ENCODE data around the gene LPCAT1.

Gene LPCAT1

GRCh38 chr5:1548702-1549474 lies 25.1 kb upstream of the LPCAT1 start:
- POLR2A ChIA-PET, result no interaction called here
- no peak overlapping the region for H3K4me3 ChIP-seq (ENCODE audit: control insufficient read depth in 1 of 7, extremely low read depth in 1 of 7, insufficient read depth in 4 of 7, low read depth in 2 of 7, low read length in 6 of 7)
- 97% methylated on average over 32 of the region's 33 CpGs for WGBS (ENCODE audit: insufficient coverage)

GRCh38 chr5:1547655-1548054 lies 23.9 kb upstream of the LPCAT1 start:
- H3K4me1 ChIP-seq (ENCODE audit: control extremely low read depth in 1 of 4, control insufficient read depth in 4 of 4, insufficient read depth in 4 of 4, low read length in 3 of 4), result peaks cover 0 to 9% (median under 1%) of the 10 kb centered on the region in 4 experiments
- no peaks in the 10 kb centered on the region for H3K27me3 ChIP-seq (replicated peaks in 2 of 5; ENCODE audit: control insufficient read depth in 4 of 5, insufficient read depth in 5 of 5, low read length in 4 of 5)
- no peak overlapping the region for H3K4me3 ChIP-seq (ENCODE audit: control insufficient read depth in 1 of 7, extremely low read depth in 1 of 7, insufficient read depth in 4 of 7, low read depth in 2 of 7, low read length in 6 of 7)
- ChIA-PET CTCF (interaction anchor here (1.3 kb wide), 1 partner anchor 8 kb away, joined by 3 read pairs; no protein-coding TSS in a partner anchor), POLR2A (no interaction called here)
- H3K36me3 ChIP-seq (ENCODE audit: control insufficient read depth in 4 of 4, insufficient read depth in 4 of 4, low read length in 3 of 4), result no peaks in the 10 kb centered on the region
- no peaks in the 10 kb centered on the region for H3K9me3 ChIP-seq (ENCODE audit: control extremely low read depth in 1 of 5, control insufficient read depth in 4 of 5, insufficient read depth in 2 of 5, low read depth in 1 of 5, low read length in 4 of 5)
- no peak overlapping the region for H3K27ac ChIP-seq (ENCODE audit: insufficient read depth in 1 of 2, low read depth in 1 of 2, low read length in 2 of 2, poor library complexity in 1 of 2, severe bottlenecking in 2 of 2)
- DNase-seq, result no peak
- WGBS (ENCODE audit: insufficient coverage), result 100% methylated on average over 5 of the region's 6 CpGs

More at GRCh38 chr5:1548702-1549474, 25.1 kb upstream of the LPCAT1 start:
- Histone ChIP-seq H3K27ac (ENCODE audit: insufficient read depth in 1 of 2, low read depth in 1 of 2, low read length in 2 of 2, poor library complexity in 1 of 2, severe bottlenecking in 2 of 2) (no peak overlapping the region), H3K9me3 (ENCODE audit: control extremely low read depth in 1 of 5, control insufficient read depth in 4 of 5, insufficient read depth in 2 of 5, low read depth in 1 of 5, low read length in 4 of 5) (no peaks in the 10 kb centered on the region), H3K27me3 (replicated peaks in 2 of 5; ENCODE audit: control insufficient read depth in 4 of 5, insufficient read depth in 5 of 5, low read length in 4 of 5) (no peaks in the 10 kb centered on the region), H3K36me3 (ENCODE audit: control insufficient read depth in 4 of 4, insufficient read depth in 4 of 4, low read length in 3 of 4) (no peaks in the 10 kb centered on the region), H3K4me1 (ENCODE audit: control extremely low read depth in 1 of 4, control insufficient read depth in 4 of 4, insufficient read depth in 4 of 4, low read length in 3 of 4) (peaks cover 0 to 5% (median 0%) of the 10 kb centered on the region in 4 experiments)
- CTCF ChIA-PET, result no interaction called here
- DNase-seq, result no peak

GRCh38 chr5:1547236-1547635 lies 23.5 kb upstream of the LPCAT1 start:
- 98% methylated on average over 10 of the region's 11 CpGs for WGBS (ENCODE audit: insufficient coverage)
- Histone ChIP-seq H3K27ac (ENCODE audit: insufficient read depth in 1 of 2, low read depth in 1 of 2, low read length in 2 of 2, poor library complexity in 1 of 2, severe bottlenecking in 2 of 2) (no peak overlapping the region), H3K4me1 (ENCODE audit: control extremely low read depth in 1 of 4, control insufficient read depth in 4 of 4, insufficient read depth in 4 of 4, low read length in 3 of 4) (peaks cover 0 to 9% (median under 1%) of the 10 kb centered on the region in 4 experiments), H3K27me3 (replicated peaks in 2 of 5; ENCODE audit: control insufficient read depth in 4 of 5, insufficient read depth in 5 of 5, low read length in 4 of 5) (no peaks in the 10 kb centered on the region), H3K36me3 (ENCODE audit: control insufficient read depth in 4 of 4, insufficient read depth in 4 of 4, low read length in 3 of 4) (no peaks in the 10 kb centered on the region), H3K9me3 (ENCODE audit: control extremely low read depth in 1 of 5, control insufficient read depth in 4 of 5, insufficient read depth in 2 of 5, low read depth in 1 of 5, low read length in 4 of 5) (no peaks in the 10 kb centered on the region), H3K4me3 (ENCODE audit: control insufficient read depth in 1 of 7, extremely low read depth in 1 of 7, insufficient read depth in 4 of 7, low read depth in 2 of 7, low read length in 6 of 7) (no peak overlapping the region)
- CTCF ChIA-PET, result interaction anchor here (1.3 kb wide), 1 partner anchor 8 kb away, joined by 3 read pairs; no protein-coding TSS in a partner anchor
- POLR2A ChIA-PET, result no interaction called here
- no peak for DNase-seq

- Histone ChIP-seq H3K27me3 (replicated peaks in 2 of 5; ENCODE audit: control insufficient read depth in 4 of 5, insufficient read depth in 5 of 5, low read length in 4 of 5) (no peaks in the 10 kb centered on the region), H3K4me1 (ENCODE audit: control extremely low read depth in 1 of 4, control insufficient read depth in 4 of 4, insufficient read depth in 4 of 4, low read length in 3 of 4) (peaks cover 0 to 12% (median under 1%) of the 10 kb centered on the region in 4 experiments), H3K9me3 (ENCODE audit: control extremely low read depth in 1 of 5, control insufficient read depth in 4 of 5, insufficient read depth in 2 of 5, low read depth in 1 of 5, low read length in 4 of 5) (no peaks in the 10 kb centered on the region), H3K27ac (ENCODE audit: insufficient read depth in 1 of 2, low read depth in 1 of 2, low read length in 2 of 2, poor library complexity in 1 of 2, severe bottlenecking in 2 of 2) (no peak overlapping the region), H3K4me3 (ENCODE audit: control insufficient read depth in 1 of 7, extremely low read depth in 1 of 7, insufficient read depth in 4 of 7, low read depth in 2 of 7, low read length in 6 of 7) (no peak overlapping the region), H3K36me3 (ENCODE audit: control insufficient read depth in 4 of 4, insufficient read depth in 4 of 4, low read length in 3 of 4) (no peaks in the 10 kb centered on the region)
- POLR2A ChIA-PET, result no interaction called here
- WGBS (ENCODE audit: insufficient coverage), result 84% methylated on average over 18 of the region's 18 CpGs
- DNase-seq, result no peak
- CTCF ChIA-PET, result interaction anchor here (1.3 kb wide), 1 partner anchor 9 kb away, joined by 3 read pairs; no protein-coding TSS in a partner anchor
These were observed 22.8 kb upstream of the LPCAT1 start for GRCh38 chr5:1546556-1546955.

GRCh38 chr5:1545805-1546355 lies 22.1 kb upstream of the LPCAT1 start:
- 51% methylated on average over 4 of the region's 6 CpGs for WGBS (ENCODE audit: insufficient coverage)
- POLR2A ChIA-PET, result no interaction called here
- H3K9me3 ChIP-seq (ENCODE audit: control extremely low read depth in 1 of 5, control insufficient read depth in 4 of 5, insufficient read depth in 2 of 5, low read depth in 1 of 5, low read length in 4 of 5), result no peaks in the 10 kb centered on the region
- CTCF ChIA-PET, result no interaction called here
- no peaks in the 10 kb centered on the region for H3K36me3 ChIP-seq (ENCODE audit: control insufficient read depth in 4 of 4, insufficient read depth in 4 of 4, low read length in 3 of 4)
- H3K4me3 ChIP-seq (ENCODE audit: control insufficient read depth in 1 of 7, extremely low read depth in 1 of 7, insufficient read depth in 4 of 7, low read depth in 2 of 7, low read length in 6 of 7), result no peak overlapping the region
- H3K4me1 ChIP-seq (ENCODE audit: control extremely low read depth in 1 of 4, control insufficient read depth in 4 of 4, insufficient read depth in 4 of 4, low read length in 3 of 4), result peaks cover 0 to 12% (median under 1%) of the 10 kb centered on the region in 4 experiments
- no peak overlapping the region for H3K27ac ChIP-seq (ENCODE audit: insufficient read depth in 1 of 2, low read depth in 1 of 2, low read length in 2 of 2, poor library complexity in 1 of 2, severe bottlenecking in 2 of 2)
- no peaks in the 10 kb centered on the region for H3K27me3 ChIP-seq (replicated peaks in 2 of 5; ENCODE audit: control insufficient read depth in 4 of 5, insufficient read depth in 5 of 5, low read length in 4 of 5)
- peak in 2 of 3 donors; percentile 52 to 73 for DNase-seq

GRCh38 chr5:1545126-1545804 lies 21.5 kb upstream of the LPCAT1 start:
- Histone ChIP-seq H3K27ac (ENCODE audit: insufficient read depth in 1 of 2, low read depth in 1 of 2, low read length in 2 of 2, poor library complexity in 1 of 2, severe bottlenecking in 2 of 2) (no peak overlapping the region), H3K9me3 (ENCODE audit: control extremely low read depth in 1 of 5, control insufficient read depth in 4 of 5, insufficient read depth in 2 of 5, low read depth in 1 of 5, low read length in 4 of 5) (no peaks in the 10 kb centered on the region), H3K4me3 (ENCODE audit: control insufficient read depth in 1 of 7, extremely low read depth in 1 of 7, insufficient read depth in 4 of 7, low read depth in 2 of 7, low read length in 6 of 7) (no peak overlapping the region), H3K4me1 (ENCODE audit: control extremely low read depth in 1 of 4, control insufficient read depth in 4 of 4, insufficient read depth in 4 of 4, low read length in 3 of 4) (peaks cover 0 to 12% (median under 1%) of the 10 kb centered on the region in 4 experiments), H3K36me3 (ENCODE audit: control insufficient read depth in 4 of 4, insufficient read depth in 4 of 4, low read length in 3 of 4) (no peaks in the 10 kb centered on the region), H3K27me3 (replicated peaks in 2 of 5; ENCODE audit: control insufficient read depth in 4 of 5, insufficient read depth in 5 of 5, low read length in 4 of 5) (no peaks in the 10 kb centered on the region)
- WGBS (ENCODE audit: insufficient coverage), result 100% methylated on average over 2 of the region's 4 CpGs
- ChIA-PET CTCF (no interaction called here), POLR2A (no interaction called here)
- no peak for DNase-seq

All from common myeloid progenitor, CD34-positive (primary cell).